GM10266 (cell line): Measurements from ENCODE around the gene ATP5MK.

Experiments
- DNase-seq: peaks from one replicate; pipeline ENCODE4 v3.0.0; 2012; ENCODE audit errors: extremely low spot score
- TF ChIP-seq, protein P1 (sequence below): IDR thresholded peaks from 2 replicates; pipeline ENCODE4 v1.5.1; 2012; ENCODE audit warnings: mild to moderate bottlenecking, low read depth; ENCODE audit not compliant: control insufficient read depth, insufficient read depth; ENCODE audit errors: missing control alignments

The ATP5MK gene

GRCh38 chr10:103441206-103441605 lies 44.9 kb upstream of the ATP5MK start:
- TF ChIP-seq, protein P1, sequence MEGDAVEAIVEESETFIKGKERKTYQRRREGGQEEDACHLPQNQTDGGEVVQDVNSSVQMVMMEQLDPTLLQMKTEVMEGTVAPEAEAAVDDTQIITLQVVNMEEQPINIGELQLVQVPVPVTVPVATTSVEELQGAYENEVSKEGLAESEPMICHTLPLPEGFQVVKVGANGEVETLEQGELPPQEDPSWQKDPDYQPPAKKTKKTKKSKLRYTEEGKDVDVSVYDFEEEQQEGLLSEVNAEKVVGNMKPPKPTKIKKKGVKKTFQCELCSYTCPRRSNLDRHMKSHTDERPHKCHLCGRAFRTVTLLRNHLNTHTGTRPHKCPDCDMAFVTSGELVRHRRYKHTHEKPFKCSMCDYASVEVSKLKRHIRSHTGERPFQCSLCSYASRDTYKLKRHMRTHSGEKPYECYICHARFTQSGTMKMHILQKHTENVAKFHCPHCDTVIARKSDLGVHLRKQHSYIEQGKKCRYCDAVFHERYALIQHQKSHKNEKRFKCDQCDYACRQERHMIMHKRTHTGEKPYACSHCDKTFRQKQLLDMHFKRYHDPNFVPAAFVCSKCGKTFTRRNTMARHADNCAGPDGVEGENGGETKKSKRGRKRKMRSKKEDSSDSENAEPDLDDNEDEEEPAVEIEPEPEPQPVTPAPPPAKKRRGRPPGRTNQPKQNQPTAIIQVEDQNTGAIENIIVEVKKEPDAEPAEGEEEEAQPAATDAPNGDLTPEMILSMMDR, result no peak
- no peak for DNase-seq

DNA sequence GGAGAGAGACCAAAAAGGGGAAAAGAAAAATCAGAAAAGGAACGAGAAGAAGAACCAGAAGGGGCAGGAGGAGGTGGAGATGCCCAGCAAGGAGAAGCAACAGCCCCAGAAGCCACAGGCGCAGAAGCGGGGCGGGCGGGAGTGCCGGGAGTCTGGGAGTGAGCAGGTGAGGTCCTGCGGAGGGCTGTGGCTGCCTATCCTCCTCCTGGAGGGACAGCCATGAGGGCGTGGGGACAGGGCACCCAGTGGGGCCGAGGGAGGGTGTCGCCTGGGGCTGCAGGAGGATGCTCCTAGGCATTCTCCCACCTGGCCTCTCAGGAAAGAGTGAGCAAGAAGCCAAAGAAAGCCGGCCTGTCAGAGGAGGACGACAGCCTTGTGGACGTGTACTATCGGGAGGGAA lies 44.1 kb upstream of the ATP5MK start:
- TF ChIP-seq, protein P1, result no peak
- DNase-seq, result no peak

GRCh38 chr10:103439776-103440175 lies 43.5 kb upstream of the ATP5MK start:
- no peak for DNase-seq

DNA sequence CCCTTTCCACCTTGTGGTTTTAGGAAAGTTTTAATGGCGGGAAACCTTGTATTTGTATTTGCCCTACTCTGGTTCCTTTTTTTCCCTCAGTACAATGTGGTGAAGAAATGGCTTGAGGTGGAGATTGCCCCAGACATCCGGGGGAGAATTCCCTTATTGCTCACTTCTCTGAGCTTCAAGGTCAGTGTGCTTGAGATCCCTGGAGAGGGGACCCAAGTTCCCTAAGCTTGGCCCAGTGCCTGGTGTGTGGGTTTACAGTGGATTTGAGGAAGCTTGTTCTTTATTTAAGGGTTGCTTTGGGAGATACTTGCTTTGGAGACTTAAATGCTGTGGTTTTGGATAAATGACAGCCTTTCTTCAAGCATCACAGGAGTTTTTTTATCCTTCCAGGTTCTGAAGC lies 37.6 kb upstream of the ATP5MK start:
- no peak for DNase-seq
- TF ChIP-seq, protein P1, result no peak

More at GRCh38 chr10:103439776-103440175, 43.5 kb upstream of the ATP5MK start:
- TF ChIP-seq, protein P1, result no peak

DNA sequence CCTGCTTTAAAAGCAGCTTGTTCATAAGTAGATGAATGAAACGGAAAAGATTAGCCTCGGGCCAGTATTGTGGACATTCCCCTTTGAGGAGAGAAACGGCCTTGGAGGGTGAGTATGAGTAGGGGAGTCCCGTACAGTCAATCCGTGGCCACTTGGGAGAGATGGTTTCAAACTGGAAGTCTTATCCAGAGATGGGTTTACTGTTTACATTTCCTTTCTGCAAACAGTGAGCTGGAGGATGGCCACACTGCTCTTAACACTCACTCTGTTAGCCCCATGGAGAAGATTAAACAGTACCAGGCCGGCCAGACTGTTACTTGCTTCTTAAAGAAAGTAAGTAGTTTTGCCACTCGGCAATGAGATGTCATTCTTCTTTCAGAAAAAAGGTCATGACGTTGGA lies 35.6 kb upstream of the ATP5MK start:
- TF ChIP-seq, protein P1, result no peak
- no peak for DNase-seq

DNA sequence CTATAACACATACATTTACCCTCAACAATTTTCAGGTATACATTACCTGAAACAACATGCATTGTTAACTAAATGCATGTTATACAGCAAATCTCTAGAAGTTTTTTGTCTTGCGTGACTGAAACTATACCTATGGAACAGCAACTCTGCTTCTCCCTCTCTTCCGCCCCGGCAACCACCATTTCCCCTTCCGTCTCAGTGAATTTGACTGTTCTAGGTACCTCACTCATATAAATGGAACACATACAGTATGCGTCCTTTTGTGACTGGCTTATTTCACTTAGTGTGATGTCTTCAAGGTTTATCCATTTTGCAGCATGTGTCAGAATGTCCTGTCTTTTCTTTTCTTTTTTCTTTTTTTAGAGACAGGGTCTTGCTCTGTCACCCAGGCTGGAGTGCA lies 33.4 kb upstream of the ATP5MK start:
- TF ChIP-seq, protein P1, result no peak
- no peak for DNase-seq

DNA sequence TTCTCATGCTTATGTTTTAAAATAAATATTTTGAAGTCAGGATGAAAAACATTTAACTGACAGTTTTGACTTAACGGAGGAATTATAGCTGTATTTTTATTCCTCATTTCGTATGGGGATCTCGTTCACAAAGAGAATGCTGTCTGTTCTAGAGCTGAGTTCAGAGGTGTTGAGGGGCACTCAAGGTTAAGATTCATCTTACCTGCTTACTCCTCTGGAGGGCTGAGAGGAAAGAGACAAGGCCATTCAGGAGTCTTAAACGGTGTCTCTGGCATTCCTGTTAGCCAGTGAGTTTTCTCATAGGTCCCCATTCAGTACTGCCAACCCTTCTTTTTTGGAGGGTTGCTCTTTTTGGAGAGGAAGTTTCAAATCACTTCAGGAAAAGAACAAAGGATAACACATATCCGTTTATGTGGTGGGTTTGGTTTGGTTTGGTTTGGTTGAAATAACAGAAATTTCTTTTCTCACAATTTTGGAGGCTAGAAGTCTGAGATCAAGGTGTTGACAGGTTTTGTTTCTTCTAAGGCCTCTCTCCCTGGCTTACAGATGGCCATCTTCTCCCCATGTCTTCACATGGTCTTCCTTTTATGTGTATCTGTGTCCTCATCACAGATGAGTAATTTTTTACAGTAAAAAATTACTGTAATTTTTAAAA lies 32.8 kb upstream of the ATP5MK start:
- TF ChIP-seq, protein P1, result no peak
- no peak for DNase-seq
